Thymus (tissue), 14 donors: Measurements from ENCODE around the gene SCAMP3. TPM values are rescaled to one million over a fixed set of nuclear protein-coding genes. Genes with fewer than 3 reads are reported as not detected.

ENCODE experiments used
- DNase-seq, 9 donors: peaks; one replicate each; pipeline ENCODE4 v3.0.0-alpha.2; 2013; ENCODE audit warnings: low spot score in 9 of 9, low read depth in 6 of 9, missing footprints in 1 of 9
- H3K27ac ChIP-seq, 2 donors: one replicate each; pipeline ENCODE4 v1.5.1; 2013; ENCODE audit warnings: control low read depth in 1 of 2, low read depth in 1 of 2, low read length in 1 of 2, mild to moderate bottlenecking in 1 of 2, moderate library complexity in 1 of 2
- H3K27me3 ChIP-seq, 2 donors: one replicate each; pipeline ENCODE4 v1.5.1; 2013; ENCODE audit warnings: low read length in 1 of 2; ENCODE audit not compliant: control insufficient read depth in 2 of 2, insufficient read depth in 1 of 2
- H3K36me3 ChIP-seq, 2 donors: one replicate each; pipeline ENCODE4 v1.5.1; 2013; ENCODE audit warnings: low read length in 1 of 2, mild to moderate bottlenecking in 1 of 2, moderate library complexity in 1 of 2; ENCODE audit not compliant: control insufficient read depth in 2 of 2, insufficient read depth in 2 of 2
- H3K4me1 ChIP-seq, 2 donors: one replicate each; pipeline ENCODE4 v1.5.1; 2013; ENCODE audit warnings: low read length in 2 of 2; ENCODE audit not compliant: control insufficient read depth in 2 of 2, insufficient read depth in 2 of 2
- H3K4me3 ChIP-seq, 2 donors: one replicate each; pipeline ENCODE4 v1.5.1; 2013; ENCODE audit warnings: low read length in 2 of 2, control low read depth in 1 of 2, mild to moderate bottlenecking in 1 of 2
- H3K9me3 ChIP-seq, 2 donors: one replicate each; pipeline ENCODE4 v1.5.1; 2013; ENCODE audit warnings: low read length in 1 of 2, mild to moderate bottlenecking in 1 of 2; ENCODE audit not compliant: control insufficient read depth in 2 of 2, insufficient read depth in 1 of 2
- WGBS: extraction: QIAGEN DNeasy Blood & Tissue Kit; methylation state at CpG from one replicate; pipeline ENCODE4 v1.1.7; 2013; 5-methylcytosine and 5-hydroxymethylcytosine counted together
- long read RNA-seq, 10 donors: transcript quantifications; one replicate each; lab custom pipeline, GENCODE V29; 2026
- polyA plus RNA-seq: library from polyadenylated mRNA; stranded (reverse); fragments of 200-250 nt; gene quantifications from one replicate; pipeline ENCODE4 v1.2.3, GENCODE V29; 2013
- total RNA-seq: library from RNA; stranded (reverse); fragments of 120-200 nt; gene quantifications from one replicate; pipeline ENCODE4 v1.2.4, GENCODE V29; 2013
- donor health status: healthy.

Gene SCAMP3
- total RNA-seq: 29.1 TPM
- polyA plus RNA-seq: 59.1 TPM
- long read RNA-seq, donor 1, partial matches to known transcripts: 0 of 3 reads
- long read RNA-seq, donor 1, other reads (novel, unspliced or antisense): 0 of 3 reads
- long read RNA-seq, donor 2, transcript SCAMP3-201 (9 exons, 1,446 nt): major isoform, 15 of 18 reads
- long read RNA-seq, donor 2, partial matches to known transcripts: 0 of 18 reads
- long read RNA-seq, donor 2, other reads (novel, unspliced or antisense): 0 of 18 reads
- long read RNA-seq, donor 3, transcript SCAMP3-202 (8 exons, 1,537 nt): minor isoform, 6 of 18 reads
- long read RNA-seq, donor 3, transcript SCAMP3-201 (9 exons, 1,446 nt): major isoform, 12 of 18 reads
- long read RNA-seq, donor 3, partial matches to known transcripts: 0 of 18 reads
- long read RNA-seq, donor 3, other reads (novel, unspliced or antisense): 0 of 18 reads
- long read RNA-seq, donor 4, transcript SCAMP3-201 (9 exons, 1,446 nt): major isoform, 5 of 9 reads
- long read RNA-seq, donor 4, partial matches to known transcripts: 0 of 9 reads
- long read RNA-seq, donor 4, other reads (novel, unspliced or antisense): 0 of 9 reads
- long read RNA-seq, donor 5, transcript SCAMP3-201 (9 exons, 1,446 nt): major isoform, 16 of 40 reads
- long read RNA-seq, donor 5, transcript SCAMP3-202 (8 exons, 1,537 nt): minor isoform, 9 of 40 reads
- long read RNA-seq, donor 5, partial matches to known transcripts: 13 of 40 reads
- long read RNA-seq, donor 5, other reads (novel, unspliced or antisense): 0 of 40 reads
- long read RNA-seq, donor 6, transcript SCAMP3-201 (9 exons, 1,446 nt): major isoform, 6 of 17 reads
- long read RNA-seq, donor 6, partial matches to known transcripts: 8 of 17 reads
- long read RNA-seq, donor 6, other reads (novel, unspliced or antisense): 0 of 17 reads
- long read RNA-seq, donor 7, partial matches to known transcripts: 0 of 5 reads
- long read RNA-seq, donor 7, other reads (novel, unspliced or antisense): 0 of 5 reads
- long read RNA-seq, donor 8, transcript SCAMP3-201 (9 exons, 1,446 nt): major isoform, 7 of 9 reads
- long read RNA-seq, donor 8, partial matches to known transcripts: 0 of 9 reads
- long read RNA-seq, donor 8, other reads (novel, unspliced or antisense): 0 of 9 reads
- long read RNA-seq, donor 9, transcript SCAMP3-201 (9 exons, 1,446 nt): major isoform, 7 of 19 reads
- long read RNA-seq, donor 9, partial matches to known transcripts: 8 of 19 reads
- long read RNA-seq, donor 9, other reads (novel, unspliced or antisense): 0 of 19 reads
- long read RNA-seq, donor 10, partial matches to known transcripts: 5 of 14 reads
- long read RNA-seq, donor 10, other reads (novel, unspliced or antisense): 0 of 14 reads

GRCh38 chr1:155261852-155262673, at the start of gene SCAMP3:
TSS of gene SCAMP3 (minus strand) at chr1:155262360. CDS start at chr1:155262151, 209 bp downstream.
- Histone ChIP-seq H3K9me3 (no peaks in the 10 kb centered on the region), H3K4me1 (peaks cover 9 to 18% of the 10 kb centered on the region in 2 donors), H3K4me3 (peak within 1 kb of the TSS; percentile 86 to 88), H3K27me3 (no peaks in the 10 kb centered on the region), H3K36me3 (peaks cover 32 to 69% of the 10 kb centered on the region in 2 donors), H3K27ac (peak within 1 kb of the TSS; percentile 67 to 86)
- WGBS: 3% methylated on average over 47 of the region's 47 CpGs
- peak; percentile 70 to 92 (median 84) for DNase-seq

DNA sequence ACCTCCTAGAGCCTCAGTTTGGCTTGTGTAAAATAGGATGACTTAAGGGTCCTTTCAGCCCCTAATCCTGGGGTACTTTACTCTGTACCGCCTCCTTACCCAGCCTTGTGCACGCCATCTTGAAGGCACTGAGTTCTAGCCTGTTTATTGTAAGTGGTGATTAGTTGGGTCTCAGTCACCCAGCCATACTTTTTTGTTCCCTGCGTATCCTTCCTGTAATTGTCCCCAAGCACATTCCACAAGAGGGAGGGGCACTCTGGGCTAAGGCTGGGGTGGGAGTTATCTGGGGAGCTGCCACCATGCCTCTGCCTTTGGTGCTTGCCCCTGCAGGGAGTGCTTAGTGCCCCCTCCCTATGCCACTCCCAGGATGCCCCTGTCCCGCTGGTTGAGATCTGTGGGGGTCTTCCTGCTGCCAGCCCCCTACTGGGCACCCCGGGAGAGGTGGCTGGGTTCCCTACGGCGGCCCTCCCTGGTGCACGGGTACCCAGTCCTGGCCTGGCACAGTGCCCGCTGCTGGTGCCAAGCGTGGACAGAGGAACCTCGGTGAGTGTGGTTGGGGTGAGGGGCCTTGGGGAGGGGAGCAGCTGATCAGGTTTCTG, 47.4 kb upstream of the SCAMP3 start:
- Histone ChIP-seq H3K4me3 (peak overlapping the region; percentile 83 to 97), H3K9me3 (no peaks in the 10 kb centered on the region), H3K27ac (peak overlapping the region; percentile 15 to 94), H3K4me1 (peaks cover 6 to 26% of the 10 kb centered on the region in 2 donors), H3K36me3 (peaks cover 29% of the 10 kb centered on the region in 2 donors), H3K27me3 (no peaks in the 10 kb centered on the region)
- 15% methylated on average over 11 of the region's 11 CpGs for WGBS
- DNase-seq: no peak

GRCh38 chr1:155308493-155309422, 46.6 kb upstream of the SCAMP3 start, which contains the start of gene FDPS:
TSS of gene FDPS (plus strand) at chr1:155308866. CDS start at chr1:155309790, 924 bp downstream.
- H3K27me3 ChIP-seq: no peaks in the 10 kb centered on the region
- peak within 1 kb of the TSS; percentile 93 to 94 for H3K27ac ChIP-seq
- WGBS: under 1% methylated on average over 51 of the region's 51 CpGs
- peak within 1 kb of the TSS; percentile 83 to 97 for H3K4me3 ChIP-seq
- H3K9me3 ChIP-seq: peaks cover 0 to 2% of the 10 kb centered on the region in 2 donors
- peak; percentile 89 to 99 (median 96) for DNase-seq
- peaks cover 23 to 25% of the 10 kb centered on the region in 2 donors for H3K36me3 ChIP-seq
- peaks cover 6 to 26% of the 10 kb centered on the region in 2 donors for H3K4me1 ChIP-seq

- no peak overlapping the region for H3K4me3 ChIP-seq
- H3K27me3 ChIP-seq: no peaks in the 10 kb centered on the region
- H3K4me1 ChIP-seq: peaks cover 6 to 26% of the 10 kb centered on the region in 2 donors
- peak in 1 of 9 donors; percentile 45 for DNase-seq
- peaks cover 0 to 4% of the 10 kb centered on the region in 2 donors for H3K9me3 ChIP-seq
- WGBS: 66% methylated on average over 6 of the region's 6 CpGs
- H3K27ac ChIP-seq: no peak overlapping the region
- peaks cover 10 to 16% of the 10 kb centered on the region in 2 donors for H3K36me3 ChIP-seq
Measured at GRCh38 chr1:155307247-155307740, 45.1 kb upstream of the SCAMP3 start.

GRCh38 chr1:155305881-155306391, 43.8 kb upstream of the SCAMP3 start:
- 91% methylated on average over 7 of the region's 7 CpGs for WGBS
- no peak for DNase-seq
- no peak overlapping the region for H3K4me3 ChIP-seq

DNA sequence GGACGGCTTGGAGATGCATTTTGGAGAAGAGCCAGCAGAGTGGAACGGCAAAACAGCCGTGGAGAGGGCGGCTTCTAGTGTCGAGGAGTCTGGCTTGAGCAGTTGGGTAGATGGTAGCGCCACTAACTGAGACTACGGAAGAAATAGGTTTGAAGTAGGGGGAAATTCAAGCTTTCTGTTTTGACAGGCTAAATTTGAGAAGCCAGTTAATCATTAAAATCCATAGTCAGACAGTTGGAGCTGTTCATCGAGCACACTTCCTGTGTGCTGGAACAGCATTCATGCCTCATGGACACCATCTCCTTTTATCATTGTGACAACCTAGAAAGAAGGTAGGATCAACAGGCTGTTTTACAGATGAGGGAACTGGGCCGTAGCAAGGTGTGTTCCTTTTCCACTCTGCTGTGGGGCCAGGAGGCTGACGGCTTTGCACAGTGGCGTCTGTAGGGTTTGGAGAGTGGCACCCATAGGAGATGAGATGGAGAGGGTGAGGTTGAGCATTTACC, 42.5 kb upstream of the SCAMP3 start:
- no peak for DNase-seq
- Histone ChIP-seq H3K9me3 (peaks cover 0 to 4% of the 10 kb centered on the region in 2 donors), H3K27me3 (peaks cover 0 to 3% of the 10 kb centered on the region in 2 donors), H3K4me3 (no peak overlapping the region), H3K36me3 (no peaks in the 10 kb centered on the region), H3K4me1 (peaks cover 4 to 16% of the 10 kb centered on the region in 2 donors), H3K27ac (peak overlapping the region in 1 of 2 donors; percentile 20)
- WGBS: 93% methylated on average over 11 of the region's 11 CpGs

More at GRCh38 chr1:155305881-155306391, 43.8 kb upstream of the SCAMP3 start:
- Histone ChIP-seq H3K4me1 (peaks cover 6 to 26% of the 10 kb centered on the region in 2 donors), H3K36me3 (peaks cover 6 to 7% of the 10 kb centered on the region in 2 donors), H3K9me3 (peaks cover 0 to 4% of the 10 kb centered on the region in 2 donors), H3K27ac (no peak overlapping the region), H3K27me3 (no peaks in the 10 kb centered on the region)
